Mammary epithelial cell (primary cell): ENCODE results near the gene PAX5.

ENCODE experiments used
- CTCF ChIP-seq, 2 donors: IDR thresholded peaks in 1 of 2; conservative IDR thresholded peaks in 1 of 2; 2 replicates each; pipeline ENCODE4 v1.5.1; 2011 to 2012; ENCODE audit warnings: inconsistent platforms in 2 of 2, low read length in 2 of 2, mild to moderate bottlenecking in 2 of 2, control low read depth in 1 of 2, low read depth in 1 of 2; ENCODE audit not compliant: insufficient read depth in 1 of 2; ENCODE audit errors: extremely low read depth in 1 of 2
- EZH2 ChIP-seq: IDR thresholded peaks from 2 replicates; pipeline ENCODE4 v1.6.1; 2012; ENCODE audit warnings: low read length, inconsistent platforms, borderline replicate concordance

- TF ChIP-seq CTCF (conservative IDR thresholded peaks at IDR 0.05 in 1 of 2, IDR thresholded peaks at IDR 0.05 in 1 of 2; ENCODE audit: extremely low read depth in 1 of 2, insufficient read depth in 1 of 2, low read depth in 1 of 2, low read length in 2 of 2): no peak
- no peak for TF ChIP-seq EZH2
These were observed 34.2 kb downstream of the PAX5 start for GRCh38 chr9:36999728-37000333.
